LNCaP clone FGC (cell line): ENCODE data around the gene COL6A3.

Experiments
- DNase-seq: peaks from one replicate; pipeline ENCODE4 v3.0.0-alpha.2; 2011; ENCODE audit warnings: low read depth
- H3K4me3 ChIP-seq: 2 replicates; pipeline ENCODE4 v1.5.1; 2011; ENCODE audit warnings: mild to moderate bottlenecking, low read depth, low read length, control low read depth
- CTCF ChIP-seq: IDR thresholded peaks from 2 replicates; pipeline ENCODE4 v1.5.1; 2012; ENCODE audit warnings: mild to moderate bottlenecking; ENCODE audit not compliant: control insufficient read depth, insufficient read depth; ENCODE audit errors: extremely low read depth

COL6A3 gene

DNA sequence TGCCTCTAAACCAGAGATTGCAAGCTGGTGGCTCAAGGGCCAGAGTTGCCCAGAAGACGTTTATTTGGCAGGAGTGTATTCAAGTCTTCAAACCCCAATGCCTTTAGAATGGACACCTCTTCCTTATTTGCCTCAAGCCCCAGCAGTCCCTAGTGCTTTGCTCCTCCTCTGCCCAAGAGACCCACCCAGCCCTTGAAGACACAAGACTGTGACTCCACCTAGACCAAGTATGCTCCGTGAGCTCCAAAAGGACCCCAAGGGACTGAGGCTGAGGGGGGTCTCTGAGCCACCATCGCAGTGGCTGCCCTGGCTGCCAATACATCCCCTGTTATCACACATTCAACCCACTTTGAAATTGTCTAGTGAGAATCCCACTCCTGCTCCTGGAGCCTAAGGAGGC, 99.3 kb downstream of the COL6A3 start:
- DNase-seq: no peak
- no peak overlapping the region for H3K4me3 ChIP-seq
- no peak for TF ChIP-seq CTCF

DNA sequence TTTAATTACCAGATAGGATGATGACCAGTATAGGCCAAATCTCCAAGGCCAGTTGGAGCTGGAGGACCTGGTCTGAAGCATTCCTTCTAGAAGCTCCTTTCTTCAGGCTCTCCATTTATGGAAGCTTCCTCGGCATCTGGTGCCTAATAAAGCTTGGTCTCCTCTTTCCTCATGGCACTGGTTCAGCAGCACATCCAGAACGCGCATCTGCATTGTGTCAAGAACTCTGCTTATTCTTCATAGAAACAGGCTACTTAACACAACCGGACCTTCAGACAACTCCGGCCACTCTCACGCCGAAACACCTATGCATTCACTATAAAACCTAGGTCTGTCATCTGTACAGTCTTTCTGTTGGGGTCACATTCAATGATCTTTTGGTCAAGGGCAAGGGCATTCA, 99.8 kb downstream of the COL6A3 start:
- no peak for DNase-seq
- TF ChIP-seq CTCF: no peak
- no peak overlapping the region for H3K4me3 ChIP-seq

DNA sequence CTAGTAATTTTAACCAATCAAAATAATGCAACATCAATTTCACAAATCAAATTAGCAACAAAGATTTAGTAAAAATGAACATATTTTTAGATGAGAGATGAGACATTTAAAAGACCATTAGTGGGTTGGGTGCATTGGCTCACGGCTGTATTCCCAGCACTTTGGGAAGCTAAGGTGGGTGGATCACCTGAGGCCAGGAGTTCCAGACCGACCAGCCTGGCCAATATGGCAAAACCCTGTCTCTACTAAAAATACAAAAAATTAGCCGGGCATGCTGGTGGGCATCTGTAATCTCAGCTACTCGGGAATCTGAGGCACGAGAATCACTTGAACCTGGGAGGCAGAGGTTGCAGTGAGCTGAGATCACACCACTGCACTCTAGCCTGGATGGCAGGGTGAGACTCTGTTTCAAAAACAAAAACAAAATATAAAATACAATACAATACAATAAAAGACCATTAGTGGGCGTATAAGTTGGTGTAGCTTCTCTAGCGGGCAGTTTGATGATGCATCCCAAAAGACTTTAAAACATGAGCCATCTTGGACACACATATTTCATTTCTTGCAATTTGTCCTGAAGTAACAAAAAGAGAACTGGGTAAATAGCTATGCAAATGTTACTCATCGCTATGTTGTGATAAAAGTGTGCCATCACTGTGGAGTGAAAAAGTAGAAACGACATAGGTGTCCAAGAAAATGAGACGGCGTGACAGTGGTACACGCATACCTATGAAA, 101.8 kb downstream of the COL6A3 start:
- no peak overlapping the region for H3K4me3 ChIP-seq
- TF ChIP-seq CTCF: no peak
- no peak for DNase-seq

DNA sequence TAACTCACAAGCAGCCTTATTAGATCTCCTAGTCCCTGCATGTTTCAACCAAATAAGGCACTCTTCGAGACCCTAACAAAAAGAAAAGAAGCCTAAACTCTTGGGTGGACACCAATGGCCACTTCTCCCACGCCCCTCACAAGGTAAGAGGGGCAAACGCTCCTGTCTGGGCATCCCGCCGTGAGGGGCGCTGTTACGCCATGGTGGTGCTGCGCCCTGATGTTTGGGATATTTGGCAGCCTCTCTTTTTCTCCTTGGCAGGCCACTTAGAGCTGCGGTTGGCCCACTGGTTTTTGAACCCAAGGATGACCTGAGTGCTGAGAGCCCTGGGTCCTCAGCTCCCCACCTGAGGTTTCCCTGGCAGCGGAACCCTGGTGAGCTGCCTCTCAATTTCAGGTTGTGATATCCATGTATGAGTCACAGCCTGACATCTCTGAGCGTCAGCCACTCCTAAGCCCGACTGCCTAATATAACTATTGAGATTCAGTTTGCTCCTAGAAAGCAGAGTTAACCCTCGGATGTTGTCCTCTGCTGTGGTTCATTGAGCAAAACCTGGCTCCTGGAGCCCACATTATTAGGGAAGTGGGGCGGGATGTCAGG, 103.3 kb downstream of the COL6A3 start:
- no peak for TF ChIP-seq CTCF
- no peak for DNase-seq
- H3K4me3 ChIP-seq: no peak overlapping the region

GRCh38 chr2:237309416-237309815, 104.5 kb downstream of the COL6A3 start:
- DNase-seq: no peak
- no peak for TF ChIP-seq CTCF
- H3K4me3 ChIP-seq: no peak overlapping the region

DNA sequence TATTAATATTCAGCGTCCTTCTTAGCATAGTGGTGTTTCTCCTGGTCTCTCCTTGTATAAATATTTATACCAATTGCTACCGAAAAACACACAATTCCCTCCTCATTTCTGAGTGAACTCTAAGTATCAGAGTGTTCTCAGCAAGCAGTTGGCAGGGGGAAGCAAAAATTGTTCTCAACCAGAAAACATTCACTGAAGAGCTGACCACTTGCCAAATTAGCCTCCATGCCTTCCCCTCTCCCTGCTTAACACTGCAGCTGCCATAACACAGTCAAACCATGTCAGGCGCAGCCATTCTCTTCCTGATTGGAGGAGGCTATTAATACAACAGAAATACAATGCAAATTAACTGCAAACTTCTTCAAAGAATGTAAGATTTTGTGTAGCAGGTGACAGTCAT, 105.0 kb downstream of the COL6A3 start:
- no peak overlapping the region for H3K4me3 ChIP-seq
- TF ChIP-seq CTCF: no peak
- no peak for DNase-seq

DNA sequence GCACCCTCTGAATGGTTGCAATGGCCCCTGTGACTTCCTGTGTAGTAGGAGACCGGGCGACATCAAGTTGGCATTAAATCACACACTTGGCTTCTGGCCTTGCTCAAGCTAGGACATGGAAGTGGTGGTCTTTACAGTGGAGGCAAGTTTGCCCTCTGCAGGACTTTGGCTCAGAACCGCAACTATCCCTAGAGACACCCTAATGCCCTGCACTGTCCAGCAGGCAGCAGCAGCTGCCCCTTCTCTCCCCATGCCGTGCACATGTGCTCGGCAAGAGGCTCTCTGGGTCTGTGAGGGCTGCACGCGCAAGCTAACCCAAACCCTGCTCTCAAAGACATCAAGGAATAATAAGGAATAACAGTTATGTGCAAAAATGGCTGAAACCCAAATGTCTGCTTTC, 106.5 kb downstream of the COL6A3 start:
- H3K4me3 ChIP-seq: no peak overlapping the region
- no peak for DNase-seq
- TF ChIP-seq CTCF: no peak
